MG63 (cell line): ENCODE results near the gene ZNF316. TPM values are rescaled to one million over a fixed set of nuclear protein-coding genes. Genes with fewer than 3 reads are reported as not detected.
A peak's percentile ranks its signal among the peaks of the same experiment; 100 is the strongest.
"Not testable (repeated sequence)": the region's sequence is repeated elsewhere in the genome, so short reads cannot be mapped to it uniquely, and the experiment has no call there.

Source experiments
- DNase-seq: peaks from one replicate; pipeline ENCODE4 v3.0.0-alpha.2; 2020
- H3K27me3 ChIP-seq: fragments of 250-450 bp; sonication (Bioruptor Pico); 2 replicates; pipeline ENCODE4 v1.5.1; 2020; ENCODE audit warnings: mild to moderate bottlenecking, moderate library complexity
- H3K36me3 ChIP-seq: fragments of 250-450 bp; sonication (Bioruptor Pico); 2 replicates; pipeline ENCODE4 v1.5.1; 2020; ENCODE audit warnings: mild to moderate bottlenecking, moderate library complexity
- H3K4me3 ChIP-seq: fragments of 250-450 bp; sonication (Bioruptor Pico); 2 replicates; pipeline ENCODE4 v1.5.1; 2020; ENCODE audit warnings: mild to moderate bottlenecking, moderate library complexity
- H3K9me3 ChIP-seq: fragments of 250-450 bp; sonication (Bioruptor Pico); 2 replicates; pipeline ENCODE4 v1.5.1; 2020; ENCODE audit warnings: mild to moderate bottlenecking, moderate library complexity
- total RNA-seq: library from RNA; depleted of rRNA; stranded (reverse); fragments of >200 nt; shearing (Covaris generic); gene quantifications from 2 replicates; pipeline ENCODE4 v1.2.3, GENCODE V29; 2014; ENCODE audit warnings: low replicate concordance

ZNF316 gene
- total RNA-seq, 1 experiment from 2014 or later = 17.1 TPM

DNA sequence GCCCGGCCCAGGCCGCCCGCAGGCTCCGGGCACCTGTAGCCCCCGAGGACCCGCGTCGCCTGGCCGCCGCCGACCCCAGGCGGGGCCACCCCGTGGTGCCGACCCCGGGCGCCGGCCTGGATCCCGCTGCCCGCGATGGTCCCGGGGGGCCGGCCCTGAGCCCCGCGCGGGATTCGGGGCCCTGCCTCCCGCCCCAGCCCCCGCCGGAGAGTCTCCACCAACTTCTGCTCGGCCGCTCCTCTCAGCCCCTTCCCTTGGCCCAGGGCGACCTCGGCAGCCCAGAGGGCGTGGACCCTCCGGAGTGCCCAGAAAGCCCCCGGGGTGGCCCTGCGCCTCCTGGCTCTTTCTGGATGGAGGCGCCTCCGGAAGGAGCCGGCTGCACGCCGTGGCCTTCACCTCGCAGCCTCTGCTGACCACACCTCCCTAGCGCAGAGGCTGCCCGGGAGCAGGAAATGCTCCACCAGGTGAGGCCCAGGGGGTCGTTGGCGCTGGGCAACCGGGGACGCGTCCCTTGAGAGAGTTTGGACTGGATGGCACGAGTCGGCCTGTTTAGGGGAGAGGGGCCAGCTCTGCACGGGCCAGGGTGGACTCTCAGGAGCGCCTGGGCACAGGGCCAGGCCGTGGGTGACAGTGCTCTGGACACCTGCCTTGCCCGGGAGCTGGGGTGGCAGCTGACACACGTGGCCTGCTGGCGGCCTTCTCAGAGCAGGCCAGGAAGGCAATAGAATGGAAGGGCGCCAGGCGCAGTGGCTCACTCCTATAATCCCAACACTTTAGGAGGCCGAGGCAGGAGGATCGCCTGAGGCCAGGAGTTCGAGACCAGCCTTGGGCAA is 21.2 kb upstream of the ZNF316 start:
- no peaks in the 10 kb centered on the region for H3K27me3 ChIP-seq
- no peaks in the 10 kb centered on the region for H3K9me3 ChIP-seq
- peak; percentile 28 for DNase-seq
- peak overlapping the region; percentile 65 for H3K4me3 ChIP-seq
- H3K36me3 ChIP-seq = peaks cover 5% of the 10 kb centered on the region; the same call in 1 of the 2 replicates

DNA sequence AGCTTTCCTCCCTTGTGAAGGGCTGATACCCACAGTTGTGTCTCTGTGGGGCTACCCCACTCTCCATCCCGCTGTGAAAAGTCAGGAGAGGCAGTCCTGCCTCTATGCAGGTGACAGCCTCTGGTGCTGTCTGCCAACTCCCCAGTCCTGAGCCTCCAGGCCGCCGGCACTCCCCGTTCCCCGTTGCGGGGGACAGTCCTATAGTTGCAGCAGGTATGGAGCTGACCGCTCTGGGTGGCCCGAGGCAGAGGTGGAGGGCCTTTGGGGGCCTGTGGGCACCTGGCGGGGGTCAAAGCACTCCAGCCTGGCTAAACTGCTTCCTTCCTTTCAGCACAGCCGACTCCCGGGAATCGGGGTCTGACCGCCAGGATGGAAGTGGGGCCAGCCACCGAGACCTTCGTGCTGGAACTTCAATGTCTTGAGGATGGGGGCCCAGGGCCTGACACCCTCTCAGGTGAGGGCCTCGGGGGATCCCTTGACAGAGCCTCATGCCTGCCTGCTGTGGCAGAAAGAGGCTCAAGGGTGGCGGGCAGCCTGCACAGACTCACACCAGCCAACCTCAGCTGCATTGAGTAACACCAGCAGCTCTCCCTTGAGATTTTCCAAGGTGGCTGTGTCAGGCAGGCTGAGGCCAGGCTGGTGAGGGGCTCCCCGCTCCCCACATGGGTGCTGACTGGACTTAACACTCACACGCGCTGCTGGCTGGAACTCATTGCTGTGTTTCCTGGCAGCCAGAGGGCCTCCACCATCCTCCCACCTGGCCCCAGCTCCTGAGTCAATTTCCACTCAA is 20.1 kb upstream of the ZNF316 start:
- H3K9me3 ChIP-seq = no peaks in the 10 kb centered on the region
- DNase-seq = no peak
- no peak overlapping the region for H3K4me3 ChIP-seq
- no peaks in the 10 kb centered on the region for H3K27me3 ChIP-seq
- H3K36me3 ChIP-seq = peaks cover 5% of the 10 kb centered on the region

DNA sequence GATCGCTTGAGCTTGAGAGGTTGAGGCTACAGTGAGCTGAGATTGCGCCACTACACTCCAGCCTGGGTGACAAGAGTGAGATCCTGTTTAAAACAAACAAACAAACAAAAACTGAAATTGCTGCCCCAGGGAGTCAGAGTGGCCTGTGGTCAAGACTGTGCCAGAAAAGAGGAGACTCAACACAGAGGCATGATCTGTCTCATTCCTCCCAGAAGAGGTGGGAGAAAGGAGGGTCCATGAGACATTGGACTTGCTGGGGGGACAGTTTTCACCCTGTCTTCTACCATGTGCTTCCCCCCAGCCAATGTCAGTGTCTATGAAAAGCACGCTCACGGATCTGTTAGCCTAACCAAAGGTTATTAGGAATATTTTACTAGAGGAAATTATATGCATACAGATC is 18.5 kb upstream of the ZNF316 start:
- Histone ChIP-seq H3K4me3 (no peak overlapping the region), H3K27me3 (no peaks in the 10 kb centered on the region), H3K9me3 (no peaks in the 10 kb centered on the region), H3K36me3 (peaks cover 5% of the 10 kb centered on the region)
- no peak for DNase-seq

DNA sequence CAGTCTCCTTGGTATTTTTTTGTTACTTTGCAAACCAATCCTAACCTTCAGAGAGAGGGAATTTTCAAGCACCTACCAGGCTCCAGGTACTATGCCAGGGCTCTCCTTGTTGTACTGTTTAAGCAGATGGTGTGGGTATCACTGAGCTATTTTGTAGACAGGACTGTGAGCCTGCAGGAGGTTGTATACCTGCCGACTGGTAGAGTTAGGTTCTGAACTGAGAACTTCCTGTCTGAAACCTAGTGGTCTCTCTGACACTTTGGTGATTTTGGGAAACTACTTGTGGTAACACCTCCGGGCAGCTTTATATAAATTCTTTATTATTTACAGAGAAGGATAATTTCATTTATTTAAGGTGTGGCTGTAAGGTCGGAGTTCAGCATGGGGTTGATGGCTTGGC is 17.2 kb upstream of the ZNF316 start:
- Histone ChIP-seq H3K4me3 (no peak overlapping the region), H3K36me3 (peaks cover 5% of the 10 kb centered on the region), H3K9me3 (no peaks in the 10 kb centered on the region), H3K27me3 (no peaks in the 10 kb centered on the region)
- no peak for DNase-seq

DNA sequence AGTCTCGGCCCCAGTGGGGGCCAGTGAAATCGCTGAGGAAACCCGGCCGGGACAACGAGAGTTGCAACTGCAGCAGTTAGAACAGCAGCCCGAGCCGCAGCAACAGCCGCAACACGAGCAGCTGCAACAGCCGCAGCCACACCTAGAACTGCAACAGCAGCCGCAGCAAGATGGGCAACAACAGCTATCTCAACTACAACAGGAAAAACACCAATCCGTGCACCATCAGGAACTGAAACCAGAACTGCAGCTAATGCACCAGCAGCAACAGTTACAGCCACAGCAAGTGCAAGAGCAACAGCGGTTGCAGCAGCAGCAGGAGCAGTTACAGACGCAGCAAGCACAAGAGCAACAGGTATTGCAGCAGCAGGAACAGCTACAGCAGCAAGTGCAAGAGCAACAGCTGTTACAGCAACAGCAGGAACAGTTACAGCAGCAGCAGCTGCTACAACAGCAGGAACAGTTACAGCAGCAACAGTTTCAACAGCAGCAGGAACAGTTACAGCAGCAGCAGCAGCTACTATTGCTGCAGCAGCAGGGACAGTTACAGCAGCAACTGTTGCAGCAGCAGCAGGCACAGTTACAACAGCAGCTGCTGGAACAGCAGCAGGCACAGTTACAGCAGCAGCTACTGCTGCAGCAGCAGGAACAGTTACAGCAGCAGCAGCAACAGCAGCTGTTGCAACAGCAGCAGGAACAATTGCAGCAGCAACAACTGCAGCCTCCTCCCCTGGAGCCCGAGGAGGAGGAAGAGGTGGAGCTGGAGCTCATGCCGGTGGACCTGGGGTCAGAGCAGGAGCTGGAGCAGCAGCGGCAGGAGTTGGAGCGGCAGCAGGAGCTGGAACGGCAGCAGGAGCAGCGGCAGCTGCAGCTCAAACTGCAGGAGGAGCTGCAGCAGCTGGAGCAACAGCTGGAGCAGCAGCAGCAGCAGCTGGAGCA is 15.7 kb upstream of the ZNF316 start:
- H3K36me3 ChIP-seq = peaks cover 5% of the 10 kb centered on the region
- no peak for DNase-seq
- H3K9me3 ChIP-seq = no peaks in the 10 kb centered on the region
- no peak overlapping the region for H3K4me3 ChIP-seq
- H3K27me3 ChIP-seq = no peaks in the 10 kb centered on the region

DNA sequence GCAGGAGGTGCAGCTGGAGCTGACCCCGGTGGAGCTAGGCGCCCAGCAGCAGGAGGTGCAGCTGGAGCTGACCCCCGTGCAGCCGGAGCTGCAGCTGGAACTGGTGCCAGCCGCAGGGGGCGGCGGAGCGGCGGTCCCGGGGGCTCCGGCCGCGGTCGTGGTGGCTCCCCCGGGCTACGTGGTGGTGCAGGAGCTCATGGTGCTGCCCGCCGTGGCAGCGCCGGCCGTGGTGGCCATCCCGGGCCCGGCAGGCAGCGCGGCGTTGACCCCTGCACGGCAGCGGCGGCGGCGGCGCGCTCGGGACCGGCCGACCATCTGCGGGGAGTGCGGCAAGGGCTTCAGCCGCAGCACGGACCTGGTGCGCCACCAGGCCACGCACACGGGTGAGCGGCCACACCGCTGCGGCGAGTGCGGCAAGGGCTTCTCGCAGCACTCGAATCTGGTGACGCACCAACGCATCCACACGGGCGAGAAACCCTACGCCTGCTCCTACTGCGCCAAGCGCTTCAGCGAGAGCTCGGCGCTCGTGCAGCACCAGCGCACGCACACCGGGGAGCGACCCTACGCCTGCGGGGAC is 14.9 kb upstream of the ZNF316 start:
- Histone ChIP-seq H3K27me3 (no peaks in the 10 kb centered on the region), H3K9me3 (no peaks in the 10 kb centered on the region), H3K4me3 (no peak overlapping the region), H3K36me3 (peaks cover 5% of the 10 kb centered on the region)
- no peak for DNase-seq

DNA sequence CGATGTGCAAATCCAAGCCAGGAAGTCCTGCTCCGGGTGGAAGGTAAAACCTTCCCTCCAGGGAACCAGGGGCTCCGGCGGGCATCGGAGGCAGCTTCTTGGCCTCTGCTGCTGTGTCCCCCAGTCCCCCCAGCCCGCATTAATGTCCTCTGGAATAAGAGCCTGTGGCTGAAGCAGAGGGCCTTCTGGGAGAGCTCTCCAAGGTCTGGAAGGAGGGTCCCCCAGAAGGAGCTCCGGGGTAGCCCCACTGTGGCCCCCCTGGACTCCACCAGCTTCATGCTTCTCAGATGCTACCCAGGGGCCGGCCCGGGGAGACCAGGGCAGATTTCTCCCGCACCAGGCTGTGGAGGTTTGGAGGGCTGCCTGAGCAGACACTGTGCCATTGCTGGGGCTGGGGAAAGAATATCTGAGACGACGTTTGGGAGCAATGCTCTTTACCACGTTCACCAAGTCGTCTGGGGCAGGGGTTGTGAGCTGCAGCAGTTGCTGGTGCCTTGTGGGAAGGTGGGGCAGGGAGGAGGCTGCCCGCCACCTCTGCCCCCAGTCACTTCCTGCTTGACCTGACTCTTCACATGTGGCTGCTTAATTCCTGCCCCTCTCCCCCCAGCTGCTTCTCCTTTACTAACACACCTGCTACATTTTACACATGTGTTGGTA is 13.4 kb upstream of the ZNF316 start:
- DNase-seq = no peak
- H3K27me3 ChIP-seq = no peaks in the 10 kb centered on the region
- no peak overlapping the region for H3K4me3 ChIP-seq
- no peaks in the 10 kb centered on the region; the same call in 1 of the 2 replicates for H3K36me3 ChIP-seq
- no peaks in the 10 kb centered on the region for H3K9me3 ChIP-seq

DNA sequence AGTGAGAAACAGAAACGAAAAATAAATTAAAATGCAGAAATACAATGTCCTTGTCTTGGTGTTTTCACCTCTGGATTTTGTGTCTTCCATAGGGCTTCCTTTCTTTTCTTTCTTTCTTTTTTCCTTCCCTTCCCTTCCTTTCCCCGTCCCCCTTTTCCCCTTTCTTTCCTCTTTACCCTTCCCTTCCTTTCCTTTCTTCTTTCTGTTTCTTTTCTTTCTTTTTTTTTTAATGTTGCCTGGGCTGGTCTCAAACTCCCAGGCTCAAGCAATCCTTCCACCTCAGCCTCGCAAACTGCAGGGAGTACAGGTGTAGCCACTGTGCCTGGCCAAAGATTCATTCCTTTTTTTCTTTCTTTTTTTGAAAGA is 12.9 kb upstream of the ZNF316 start:
- H3K27me3 ChIP-seq = no peaks in the 10 kb centered on the region
- no peaks in the 10 kb centered on the region for H3K9me3 ChIP-seq
- no peaks in the 10 kb centered on the region; the same call in 1 of the 2 replicates for H3K36me3 ChIP-seq
- no peak overlapping the region for H3K4me3 ChIP-seq
- DNase-seq = no peak

DNA sequence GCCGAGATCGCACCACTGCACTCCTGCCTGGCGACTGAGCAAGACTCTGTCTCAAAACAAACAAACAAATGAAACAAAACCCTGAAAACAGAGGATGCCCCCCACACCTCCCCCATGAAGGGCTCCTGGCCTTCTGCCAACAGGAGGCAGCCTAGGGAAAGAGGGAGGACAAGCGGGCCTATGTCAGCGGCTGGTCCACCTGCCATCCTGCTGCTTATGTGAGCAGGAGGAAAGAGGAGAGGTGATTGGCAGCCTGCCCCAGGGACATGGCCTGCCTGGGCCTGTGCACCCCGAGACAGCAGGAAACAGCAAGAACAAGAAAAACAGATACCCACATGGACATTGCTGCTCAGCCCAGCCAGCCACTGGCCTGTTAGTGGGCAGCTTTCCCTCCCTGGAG is 9.1 kb upstream of the ZNF316 start:
- Histone ChIP-seq H3K36me3 (no peaks in the 10 kb centered on the region; the same call in 1 of the 2 replicates), H3K4me3 (no peak overlapping the region), H3K27me3 (no peaks in the 10 kb centered on the region), H3K9me3 (no peaks in the 10 kb centered on the region)
- DNase-seq = no peak

DNA sequence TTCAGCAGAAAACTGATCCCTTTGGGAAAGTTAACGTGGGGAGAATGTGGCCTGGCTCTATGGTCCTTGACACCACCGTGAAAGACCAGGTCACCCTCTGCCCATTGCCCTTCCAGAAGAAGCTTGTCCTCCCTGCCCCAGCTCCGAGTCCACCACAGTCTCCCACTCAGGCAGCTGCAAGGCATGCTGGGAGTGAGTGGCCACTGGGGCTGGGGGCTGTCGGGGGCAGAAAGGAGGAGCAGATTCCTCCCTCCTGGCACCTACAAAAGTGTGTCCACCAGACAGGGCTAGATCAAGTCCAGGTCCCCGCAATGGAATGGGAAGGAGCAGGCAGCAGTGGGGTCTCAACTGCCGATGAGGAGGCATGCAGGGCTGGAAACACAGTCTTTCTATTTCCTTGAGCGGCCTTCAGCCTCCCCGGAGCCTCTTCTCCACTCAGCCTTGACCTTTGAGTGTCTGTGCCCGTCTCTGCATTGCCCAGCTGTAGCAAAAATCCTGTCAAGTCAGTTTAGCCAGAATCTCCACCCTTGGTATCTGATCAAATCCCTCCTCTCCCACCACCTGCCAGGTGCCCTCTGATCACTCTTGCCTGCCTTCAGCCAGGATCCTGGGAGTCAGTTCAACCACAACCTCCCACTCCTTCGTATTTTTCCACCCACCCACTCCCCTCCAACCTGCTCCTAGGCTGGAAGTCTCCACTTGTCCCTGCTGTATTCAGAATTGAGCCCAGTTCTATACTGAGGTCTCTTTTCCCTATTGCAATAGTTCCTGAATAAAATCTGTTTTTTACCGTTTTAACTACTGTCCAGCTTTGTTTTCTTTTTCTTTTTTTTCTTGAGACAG is 6.9 kb upstream of the ZNF316 start:
- H3K27me3 ChIP-seq = no peaks in the 10 kb centered on the region
- no peak overlapping the region for H3K4me3 ChIP-seq
- no peak for DNase-seq
- H3K9me3 ChIP-seq = no peaks in the 10 kb centered on the region
- H3K36me3 ChIP-seq = no peaks in the 10 kb centered on the region

DNA sequence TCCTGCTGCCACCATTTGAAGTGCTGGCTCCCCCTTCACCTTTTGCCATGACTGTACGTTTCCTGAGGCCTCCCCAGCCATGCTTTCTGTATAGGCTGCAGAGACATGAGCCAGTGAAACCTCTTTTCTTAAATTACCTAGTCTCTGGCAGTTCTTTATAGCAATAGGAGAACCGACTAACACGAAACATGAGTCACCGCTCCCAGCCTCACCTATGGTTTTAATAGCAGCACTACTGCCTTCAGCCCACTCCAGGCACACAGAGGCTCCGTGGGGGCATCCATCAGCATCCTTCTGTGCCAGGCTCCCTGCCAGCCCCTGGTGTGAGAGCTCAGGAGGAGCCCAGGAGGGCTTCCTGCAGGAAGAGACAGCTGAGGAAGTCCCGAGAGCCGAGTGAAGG is 5.5 kb upstream of the ZNF316 start:
- no peak for DNase-seq
- Histone ChIP-seq H3K27me3 (no peaks in the 10 kb centered on the region), H3K36me3 (no peaks in the 10 kb centered on the region), H3K9me3 (no peaks in the 10 kb centered on the region), H3K4me3 (no peak overlapping the region)

DNA sequence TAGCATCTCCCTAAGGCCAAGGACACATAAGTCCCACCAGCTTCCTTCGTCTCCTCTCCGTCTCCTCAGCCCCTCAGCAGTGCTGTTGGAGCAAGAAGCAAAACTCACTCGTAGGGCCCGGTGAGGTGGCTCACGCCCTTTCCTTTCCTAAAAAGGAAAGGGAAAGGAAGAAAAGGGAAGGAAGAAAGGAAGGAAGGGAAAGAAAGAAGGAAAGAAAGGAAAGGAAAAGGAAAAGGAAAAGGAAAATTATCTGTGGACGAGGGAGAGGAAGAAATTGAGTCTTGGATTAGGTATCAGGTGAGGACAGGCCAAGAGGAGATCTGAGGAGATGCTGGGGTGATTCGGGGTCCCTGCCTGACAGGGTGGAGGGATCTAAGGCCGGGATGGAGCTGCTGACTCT is 3.1 kb upstream of the ZNF316 start:
- Histone ChIP-seq H3K9me3 (no peaks in the 10 kb centered on the region), H3K4me3 (no peak overlapping the region), H3K36me3 (peaks cover 4% of the 10 kb centered on the region; the same call in 1 of the 2 replicates), H3K27me3 (no peaks in the 10 kb centered on the region)
- DNase-seq = no peak

DNA sequence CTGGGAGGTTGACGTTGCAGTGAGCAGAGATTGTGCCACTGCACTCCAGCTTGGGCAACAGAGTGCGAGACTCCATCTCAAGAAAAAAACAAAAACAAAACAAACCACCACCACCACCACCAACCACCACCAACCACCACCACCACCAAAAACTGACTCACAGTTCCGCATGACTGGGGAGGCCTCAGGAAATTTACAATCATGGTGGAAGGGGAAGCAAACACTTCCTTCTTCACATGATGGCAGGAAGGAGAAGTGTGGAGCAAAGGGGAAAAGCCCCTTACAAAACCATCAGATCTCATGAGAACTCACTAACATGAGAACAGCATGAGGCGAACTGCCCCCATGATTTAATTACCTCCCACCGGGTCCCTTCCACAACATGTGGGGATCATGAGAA is 2.1 kb upstream of the ZNF316 start:
- not testable (repeated sequence) for H3K27me3 ChIP-seq, DNase-seq, H3K9me3 ChIP-seq, H3K4me3 ChIP-seq
- H3K36me3 ChIP-seq = peaks cover 13% of the 10 kb centered on the region

DNA sequence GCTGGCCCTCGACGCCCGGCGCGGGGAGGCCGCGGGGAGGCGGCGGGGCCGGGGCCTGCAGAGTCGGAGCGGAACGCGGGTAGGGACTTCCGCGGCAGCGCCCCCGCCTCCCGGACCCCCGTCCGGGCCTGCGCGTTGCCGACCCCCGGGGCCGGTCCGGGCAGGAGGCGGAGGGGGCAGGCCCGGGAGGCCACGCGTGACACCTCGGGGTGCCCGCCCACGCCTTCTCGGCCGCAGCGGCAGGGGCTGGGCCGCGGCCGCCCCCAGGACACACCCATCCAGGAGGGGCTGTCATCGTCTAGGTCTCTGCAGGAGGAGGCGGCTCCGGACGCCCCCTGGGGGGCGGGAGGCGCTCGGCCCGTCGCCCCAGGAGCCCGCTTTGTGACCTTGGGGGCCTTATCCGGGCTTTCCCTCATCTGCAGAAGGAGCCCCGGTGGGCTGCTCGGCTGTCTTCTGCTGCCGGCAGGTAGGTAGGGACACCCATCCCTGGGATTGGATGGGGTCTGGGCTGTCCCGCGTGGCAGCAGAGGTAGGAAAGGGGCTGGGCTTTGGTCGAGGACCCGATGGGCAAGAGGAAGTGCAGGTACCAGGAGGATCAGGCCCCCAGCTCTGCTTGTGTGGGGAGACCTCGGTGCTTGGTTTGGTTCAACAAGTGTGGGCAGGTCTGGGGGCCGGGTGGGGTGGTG is 569 bp downstream of the ZNF316 start:
- peak; percentile 59 for DNase-seq
- Histone ChIP-seq H3K4me3 (peak overlapping the region; percentile 64), H3K27me3 (no peaks in the 10 kb centered on the region), H3K9me3 (no peaks in the 10 kb centered on the region), H3K36me3 (peaks cover 37% of the 10 kb centered on the region)

DNA sequence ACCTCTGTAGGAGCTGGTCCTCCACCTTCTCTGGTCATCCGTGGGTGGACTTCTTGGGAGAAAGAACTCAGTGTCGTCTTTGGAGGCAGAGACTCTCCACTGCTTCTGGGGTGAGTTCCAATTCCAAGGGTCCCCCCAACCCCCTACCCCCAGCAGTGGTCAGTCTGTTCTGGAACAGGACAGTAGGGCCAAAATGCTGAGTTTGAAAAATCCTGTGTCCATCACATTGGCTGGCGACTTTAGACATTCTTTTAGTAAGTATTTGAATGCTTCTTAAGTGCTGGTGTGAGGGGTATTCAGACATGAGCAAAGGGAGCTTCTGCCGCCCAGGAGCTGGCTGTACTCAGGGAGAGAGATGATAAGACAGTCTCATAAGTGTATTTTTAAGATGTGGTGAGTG is 1.9 kb downstream of the ZNF316 start:
- H3K27me3 ChIP-seq = no peaks in the 10 kb centered on the region
- DNase-seq = no peak
- H3K9me3 ChIP-seq = no peaks in the 10 kb centered on the region
- H3K36me3 ChIP-seq = peaks cover 43% of the 10 kb centered on the region
- no peak overlapping the region for H3K4me3 ChIP-seq
